Endothelial cell (in vitro differentiated cells): ENCODE results near the gene FAM240A. TPM values are rescaled to one million over a fixed set of nuclear protein-coding genes. Genes with fewer than 3 reads are reported as not detected.

ENCODE experiments used
- DNase-seq: peaks from one replicate; pipeline ENCODE4 v3.0.0; 2021; ENCODE audit warnings: low spot score
- H3K27ac Mint-ChIP-seq: one replicate; pipeline ENCODE4 v1.8.0; 2021; ENCODE audit warnings: mixed read lengths, inconsistent platforms; ENCODE audit not compliant: unreplicated experiment
- H3K27me3 Mint-ChIP-seq: one replicate; pipeline ENCODE4 v1.8.0; 2021; ENCODE audit warnings: mild to moderate bottlenecking, moderate library complexity, mixed read lengths, inconsistent platforms; ENCODE audit not compliant: unreplicated experiment
- H3K36me3 Mint-ChIP-seq: one replicate; pipeline ENCODE4 v1.8.0; 2021; ENCODE audit warnings: mild to moderate bottlenecking, low read depth, mixed read lengths, inconsistent platforms; ENCODE audit not compliant: unreplicated experiment
- H3K4me1 Mint-ChIP-seq: one replicate; pipeline ENCODE4 v1.8.0; 2021; ENCODE audit warnings: mild to moderate bottlenecking, mixed read lengths, inconsistent platforms; ENCODE audit not compliant: unreplicated experiment
- H3K4me3 Mint-ChIP-seq: one replicate; pipeline ENCODE4 v1.8.0; 2021; ENCODE audit warnings: mild to moderate bottlenecking, mixed read lengths, inconsistent platforms; ENCODE audit not compliant: unreplicated experiment
- H3K9me3 Mint-ChIP-seq: one replicate; pipeline ENCODE4 v1.8.0; 2021; ENCODE audit warnings: mixed read lengths, inconsistent platforms; ENCODE audit not compliant: unreplicated experiment
- CTCF ChIP-seq: fragments of 200-600 bp; sonication (generic); IDR thresholded peaks from one replicate; pipeline ENCODE4 v1.5.0; 2021; ENCODE audit warnings: antibody characterized with exemption; ENCODE audit not compliant: unreplicated experiment
- total RNA-seq: library from RNA; stranded (reverse); fragmentation: NEBNext Ultra II Directional; extraction: Animal tissue kit (Norgen Biotek cat#: 25700); gene quantifications from one replicate; pipeline ENCODE4 v1.2.1, GENCODE V29; 2021; ENCODE audit not compliant: unreplicated experiment

The FAM240A gene
- total RNA-seq, 1 donor from 2014 or later = not detected

GRCh38 chr3:46603446-46604046 lies 8.8 kb upstream of the FAM240A start:
- Mint-ChIP-seq H3K4me3 (no peak overlapping the region), H3K4me1 (no peaks in the 10 kb centered on the region), H3K27ac (no peak overlapping the region)

GRCh38 chr3:46604127-46604526 lies 8.2 kb upstream of the FAM240A start:
- H3K9me3 Mint-ChIP-seq = no peaks in the 10 kb centered on the region
- no peak overlapping the region for H3K27ac Mint-ChIP-seq
- no peak for DNase-seq
- H3K27me3 Mint-ChIP-seq = peaks cover 4% of the 10 kb centered on the region
- TF ChIP-seq CTCF = no peak
- H3K36me3 Mint-ChIP-seq = no peaks in the 10 kb centered on the region
- H3K4me3 Mint-ChIP-seq = no peak overlapping the region
- no peaks in the 10 kb centered on the region for H3K4me1 Mint-ChIP-seq

More at GRCh38 chr3:46603446-46604046, 8.8 kb upstream of the FAM240A start:
- DNase-seq = no peak
- Mint-ChIP-seq H3K27me3 (peaks cover 4% of the 10 kb centered on the region), H3K36me3 (no peaks in the 10 kb centered on the region), H3K9me3 (no peaks in the 10 kb centered on the region)
- TF ChIP-seq CTCF = no peak

- peak; percentile 35 for DNase-seq
- Mint-ChIP-seq H3K9me3 (no peaks in the 10 kb centered on the region), H3K36me3 (no peaks in the 10 kb centered on the region), H3K27ac (no peak overlapping the region), H3K27me3 (peaks cover 1% of the 10 kb centered on the region), H3K4me1 (no peaks in the 10 kb centered on the region), H3K4me3 (no peak overlapping the region)
- TF ChIP-seq CTCF = peak; percentile 31
Observed at GRCh38 chr3:46607603-46608028, 4.7 kb upstream of the FAM240A start.

- no peak overlapping the region for H3K4me3 Mint-ChIP-seq
- peaks cover 1% of the 10 kb centered on the region for H3K27me3 Mint-ChIP-seq
- TF ChIP-seq CTCF = no peak
- H3K36me3 Mint-ChIP-seq = no peaks in the 10 kb centered on the region
- no peak for DNase-seq
- no peaks in the 10 kb centered on the region for H3K9me3 Mint-ChIP-seq
- no peak overlapping the region for H3K27ac Mint-ChIP-seq
- H3K4me1 Mint-ChIP-seq = no peaks in the 10 kb centered on the region
Observed at GRCh38 chr3:46609212-46609721, 3.1 kb upstream of the FAM240A start.

GRCh38 chr3:46609944-46610722 lies 2.2 kb upstream of the FAM240A start:
- no peaks in the 10 kb centered on the region for H3K27me3 Mint-ChIP-seq
- no peak overlapping the region for H3K4me3 Mint-ChIP-seq
- no peak overlapping the region for H3K27ac Mint-ChIP-seq
- H3K36me3 Mint-ChIP-seq = no peaks in the 10 kb centered on the region
- no peaks in the 10 kb centered on the region for H3K9me3 Mint-ChIP-seq
- TF ChIP-seq CTCF = no peak
- no peak for DNase-seq
- H3K4me1 Mint-ChIP-seq = no peaks in the 10 kb centered on the region
